ENCODE results near the gene DNAH5. TPM values are rescaled to one million over a fixed set of nuclear protein-coding genes. Genes with fewer than 3 reads are reported as not detected.

DNAH5 gene
- polyA plus RNA-seq, 3 donors from 2014 or later = not detected

GRCh38 chr5:13698885-13699284, 245.6 kb downstream of the DNAH5 start:
- no peak for DNase-seq
- Mint-ChIP-seq H3K9me3 (peaks cover 0 to 8% (median 0%) of the 10 kb centered on the region in 6 donors), H3K4me1 (no peaks in the 10 kb centered on the region), H3K27ac (no peak overlapping the region), H3K4me3 (no peak overlapping the region), H3K27me3 (ENCODE audit: low read depth in 3 of 3) (peaks cover 0 to 2% (median 0%) of the 10 kb centered on the region in 3 donors), H3K36me3 (no peaks in the 10 kb centered on the region)

- H3K27ac Mint-ChIP-seq = no peak overlapping the region
- no peaks in the 10 kb centered on the region for H3K36me3 Mint-ChIP-seq
- peaks cover 0 to 7% (median 2%) of the 10 kb centered on the region in 3 donors for H3K27me3 Mint-ChIP-seq (ENCODE audit: low read depth in 3 of 3)
- no peaks in the 10 kb centered on the region for H3K4me1 Mint-ChIP-seq
- no peak for DNase-seq
- H3K9me3 Mint-ChIP-seq = peaks cover 0 to 12% (median 6%) of the 10 kb centered on the region in 6 donors
- H3K4me3 Mint-ChIP-seq = no peak overlapping the region
Observed at GRCh38 chr5:13695076-13695712, 249.3 kb downstream of the DNAH5 start.

GRCh38 chr5:13692172-13692571, 252.3 kb downstream of the DNAH5 start:
- Mint-ChIP-seq H3K4me3 (no peak overlapping the region), H3K4me1 (no peaks in the 10 kb centered on the region), H3K27ac (no peak overlapping the region), H3K27me3 (ENCODE audit: low read depth in 3 of 3) (peaks cover 0 to 7% (median 3%) of the 10 kb centered on the region in 3 donors), H3K36me3 (no peaks in the 10 kb centered on the region), H3K9me3 (peaks cover 2 to 24% (median 16%) of the 10 kb centered on the region in 6 donors)
- DNase-seq = no peak

- peaks cover 0 to 5% (median 0%) of the 10 kb centered on the region in 3 donors for H3K27me3 Mint-ChIP-seq (ENCODE audit: low read depth in 3 of 3)
- H3K4me1 Mint-ChIP-seq = no peaks in the 10 kb centered on the region
- no peak for DNase-seq
- H3K36me3 Mint-ChIP-seq = no peaks in the 10 kb centered on the region
- H3K27ac Mint-ChIP-seq = no peak overlapping the region
- H3K4me3 Mint-ChIP-seq = no peak overlapping the region
- peaks cover 0 to 15% (median 4%) of the 10 kb centered on the region in 6 donors for H3K9me3 Mint-ChIP-seq
Observed at GRCh38 chr5:13676531-13676930, 268.0 kb downstream of the DNAH5 start.

GRCh38 chr5:13674391-13674790, 270.1 kb downstream of the DNAH5 start:
- no peak for DNase-seq
- no peak overlapping the region for H3K27ac Mint-ChIP-seq
- no peak overlapping the region for H3K4me3 Mint-ChIP-seq
- no peaks in the 10 kb centered on the region for H3K36me3 Mint-ChIP-seq
- peaks cover 0 to 20% (median 4%) of the 10 kb centered on the region in 6 donors for H3K9me3 Mint-ChIP-seq
- peaks cover 0 to 6% (median 1%) of the 10 kb centered on the region in 3 donors for H3K27me3 Mint-ChIP-seq (ENCODE audit: low read depth in 3 of 3)
- H3K4me1 Mint-ChIP-seq = no peaks in the 10 kb centered on the region

GRCh38 chr5:13673511-13673910, 271.0 kb downstream of the DNAH5 start:
- H3K9me3 Mint-ChIP-seq = peaks cover 0 to 21% (median 4%) of the 10 kb centered on the region in 6 donors
- H3K36me3 Mint-ChIP-seq = no peaks in the 10 kb centered on the region
- no peaks in the 10 kb centered on the region for H3K4me1 Mint-ChIP-seq
- no peak overlapping the region for H3K4me3 Mint-ChIP-seq
- peaks cover 0 to 6% (median 1%) of the 10 kb centered on the region in 3 donors for H3K27me3 Mint-ChIP-seq (ENCODE audit: low read depth in 3 of 3)
- no peak for DNase-seq
- H3K27ac Mint-ChIP-seq = no peak overlapping the region

GRCh38 chr5:13664377-13664776, 280.1 kb downstream of the DNAH5 start:
- Mint-ChIP-seq H3K9me3 (peaks cover 0 to 10% (median 3%) of the 10 kb centered on the region in 6 donors), H3K4me3 (no peak overlapping the region), H3K27me3 (ENCODE audit: low read depth in 3 of 3) (peaks cover 0 to 2% (median 1%) of the 10 kb centered on the region in 3 donors), H3K4me1 (no peaks in the 10 kb centered on the region), H3K36me3 (no peaks in the 10 kb centered on the region), H3K27ac (no peak overlapping the region)
- DNase-seq = no peak

GRCh38 chr5:13662626-13663025, 281.9 kb downstream of the DNAH5 start:
- Mint-ChIP-seq H3K27ac (no peak overlapping the region), H3K4me3 (no peak overlapping the region), H3K9me3 (peaks cover 0 to 5% (median 2%) of the 10 kb centered on the region in 6 donors), H3K27me3 (ENCODE audit: low read depth in 3 of 3) (peaks cover 0 to 2% (median 0%) of the 10 kb centered on the region in 3 donors), H3K36me3 (no peaks in the 10 kb centered on the region), H3K4me1 (no peaks in the 10 kb centered on the region)
- DNase-seq = no peak

- Mint-ChIP-seq H3K4me1 (no peaks in the 10 kb centered on the region), H3K4me3 (no peak overlapping the region), H3K36me3 (no peaks in the 10 kb centered on the region), H3K9me3 (peaks cover 0 to 5% (median 2%) of the 10 kb centered on the region in 6 donors), H3K27me3 (ENCODE audit: low read depth in 3 of 3) (peaks cover 0 to 5% (median 0%) of the 10 kb centered on the region in 3 donors), H3K27ac (no peak overlapping the region)
- DNase-seq = no peak
Observed at GRCh38 chr5:13661272-13661671, 283.2 kb downstream of the DNAH5 start.

- Mint-ChIP-seq H3K27ac (no peak overlapping the region), H3K9me3 (peaks cover 0 to 11% (median 2%) of the 10 kb centered on the region in 6 donors), H3K36me3 (no peaks in the 10 kb centered on the region), H3K4me3 (no peak overlapping the region), H3K4me1 (no peaks in the 10 kb centered on the region), H3K27me3 (ENCODE audit: low read depth in 3 of 3) (peaks cover 0 to 5% (median 0%) of the 10 kb centered on the region in 3 donors)
- no peak for DNase-seq
Observed at GRCh38 chr5:13660072-13660471, 284.4 kb downstream of the DNAH5 start.

GRCh38 chr5:13659391-13659790, 285.1 kb downstream of the DNAH5 start:
- Mint-ChIP-seq H3K9me3 (peaks cover 0 to 11% (median 4%) of the 10 kb centered on the region in 6 donors), H3K27ac (no peak overlapping the region), H3K4me3 (no peak overlapping the region), H3K27me3 (ENCODE audit: low read depth in 3 of 3) (peaks cover 0 to 5% (median 3%) of the 10 kb centered on the region in 3 donors), H3K36me3 (no peaks in the 10 kb centered on the region), H3K4me1 (no peaks in the 10 kb centered on the region)
- no peak for DNase-seq

- H3K27ac Mint-ChIP-seq = no peak overlapping the region
Observed at GRCh38 chr5:13658761-13659160, 285.7 kb downstream of the DNAH5 start.

GRCh38 chr5:13658152-13658551, 286.3 kb downstream of the DNAH5 start:
- H3K4me1 Mint-ChIP-seq = no peaks in the 10 kb centered on the region
- H3K27me3 Mint-ChIP-seq (ENCODE audit: low read depth in 3 of 3) = peaks cover 0 to 5% (median 3%) of the 10 kb centered on the region in 3 donors
- no peak overlapping the region for H3K27ac Mint-ChIP-seq
- H3K9me3 Mint-ChIP-seq = peaks cover 0 to 12% (median 4%) of the 10 kb centered on the region in 6 donors
- H3K4me3 Mint-ChIP-seq = no peak overlapping the region
- DNase-seq = no peak
- no peaks in the 10 kb centered on the region for H3K36me3 Mint-ChIP-seq

More at GRCh38 chr5:13658761-13659160, 285.7 kb downstream of the DNAH5 start:
- Mint-ChIP-seq H3K4me3 (no peak overlapping the region), H3K36me3 (no peaks in the 10 kb centered on the region), H3K4me1 (no peaks in the 10 kb centered on the region), H3K9me3 (peaks cover 0 to 11% (median 4%) of the 10 kb centered on the region in 6 donors), H3K27me3 (ENCODE audit: low read depth in 3 of 3) (peaks cover 0 to 5% (median 3%) of the 10 kb centered on the region in 3 donors)
- no peak for DNase-seq

GRCh38 chr5:13653709-13654108, 290.8 kb downstream of the DNAH5 start:
- no peak for DNase-seq
- Mint-ChIP-seq H3K4me1 (no peaks in the 10 kb centered on the region), H3K27ac (no peak overlapping the region), H3K4me3 (no peak overlapping the region), H3K27me3 (ENCODE audit: low read depth in 3 of 3) (peaks cover 0 to 3% (median 2%) of the 10 kb centered on the region in 3 donors), H3K9me3 (peaks cover 2 to 25% (median 9%) of the 10 kb centered on the region in 6 donors), H3K36me3 (no peaks in the 10 kb centered on the region)

Data from immature natural killer cell (primary cell).